Breast epithelium (tissue), 4 donors: ENCODE data around the gene FIBCD1. TPM values are rescaled to one million over a fixed set of nuclear protein-coding genes. Genes with fewer than 3 reads are reported as not detected.

Experiments used
- DNase-seq, 2 donors: peaks; one replicate each; pipeline ENCODE4 v3.0.0-alpha.2; 2019; ENCODE audit warnings: low spot score in 2 of 2
- H3K27ac ChIP-seq, 2 donors: fragments of 200-600 bp; sonication (generic) in 1 of 2; one replicate each; pipeline ENCODE4 v1.5.1; 2016 to 2019; ENCODE audit warnings: mild to moderate bottlenecking in 1 of 2
- H3K27me3 ChIP-seq, 2 donors: fragments of 200-600 bp; sonication (generic) in 1 of 2; one replicate each; pipeline versions ENCODE4 v1.5.1 to v1.6.0; 2017 to 2019; ENCODE audit warnings: control low read depth in 1 of 2, mild to moderate bottlenecking in 1 of 2
- H3K36me3 ChIP-seq: fragments of 200-600 bp; one replicate; pipeline ENCODE4 v1.5.1; 2019
- H3K4me1 ChIP-seq, 2 donors: fragments of 200-600 bp; sonication (generic); one replicate each; pipeline ENCODE4 v1.5.1; 2016 to 2019; ENCODE audit warnings: control low read depth in 1 of 2
- H3K4me3 ChIP-seq, 3 donors: fragments of 200-600 bp; sonication (generic); 1 replicate in 2 of 3; 2 replicates in 1 of 3; pipeline ENCODE4 v1.5.1; 2016 to 2019; ENCODE audit warnings: mild to moderate bottlenecking in 3 of 3, moderate library complexity in 2 of 3
- H3K9me3 ChIP-seq, 2 donors: fragments of 200-600 bp; sonication (generic) in 1 of 2; one replicate each; pipeline ENCODE4 v1.5.1; 2016 to 2019; ENCODE audit warnings: control low read depth in 1 of 2
- POLR2A ChIP-seq: fragments of 450-650 bp; IDR thresholded peaks from one replicate; pipeline ENCODE4 v1.6.1; 2016; ENCODE audit warnings: antibody characterized with exemption, mild to moderate bottlenecking, moderate library complexity
- POLR2AphosphoS5 ChIP-seq, 3 donors: sonication (generic); formaldehyde crosslinking; IDR thresholded peaks; one replicate each; pipeline ENCODE4 v1.6.1; 2017; ENCODE audit warnings: antibody characterized with exemption in 3 of 3
- intact Hi-C: fragments of 100-400 bp; cut with DNase I; formaldehyde crosslinking; loops from one replicate; pipeline ENCODE4 v1.15.1; 2023; ENCODE audit warnings: low total_unique reads
- total RNA-seq, 3 donors: library from RNA; depleted of rRNA; stranded (reverse); fragments of >200 nt; gene quantifications; one replicate each; pipeline ENCODE4 v1.1.0, GENCODE V29; 2016
- TF ChIP-seq, protein P1 (sequence below), 3 donors: fragments of 450-650 bp; IDR thresholded peaks; one replicate each; pipeline ENCODE4 v1.5.1; 2016 to 2017; ENCODE audit warnings: antibody characterized with exemption in 3 of 3, mild to moderate bottlenecking in 3 of 3, moderate library complexity in 3 of 3

FIBCD1 gene
- total RNA-seq, 3 donors from 2014 or later, result 0.16 to 0.44 TPM; not detected in 1

DNA sequence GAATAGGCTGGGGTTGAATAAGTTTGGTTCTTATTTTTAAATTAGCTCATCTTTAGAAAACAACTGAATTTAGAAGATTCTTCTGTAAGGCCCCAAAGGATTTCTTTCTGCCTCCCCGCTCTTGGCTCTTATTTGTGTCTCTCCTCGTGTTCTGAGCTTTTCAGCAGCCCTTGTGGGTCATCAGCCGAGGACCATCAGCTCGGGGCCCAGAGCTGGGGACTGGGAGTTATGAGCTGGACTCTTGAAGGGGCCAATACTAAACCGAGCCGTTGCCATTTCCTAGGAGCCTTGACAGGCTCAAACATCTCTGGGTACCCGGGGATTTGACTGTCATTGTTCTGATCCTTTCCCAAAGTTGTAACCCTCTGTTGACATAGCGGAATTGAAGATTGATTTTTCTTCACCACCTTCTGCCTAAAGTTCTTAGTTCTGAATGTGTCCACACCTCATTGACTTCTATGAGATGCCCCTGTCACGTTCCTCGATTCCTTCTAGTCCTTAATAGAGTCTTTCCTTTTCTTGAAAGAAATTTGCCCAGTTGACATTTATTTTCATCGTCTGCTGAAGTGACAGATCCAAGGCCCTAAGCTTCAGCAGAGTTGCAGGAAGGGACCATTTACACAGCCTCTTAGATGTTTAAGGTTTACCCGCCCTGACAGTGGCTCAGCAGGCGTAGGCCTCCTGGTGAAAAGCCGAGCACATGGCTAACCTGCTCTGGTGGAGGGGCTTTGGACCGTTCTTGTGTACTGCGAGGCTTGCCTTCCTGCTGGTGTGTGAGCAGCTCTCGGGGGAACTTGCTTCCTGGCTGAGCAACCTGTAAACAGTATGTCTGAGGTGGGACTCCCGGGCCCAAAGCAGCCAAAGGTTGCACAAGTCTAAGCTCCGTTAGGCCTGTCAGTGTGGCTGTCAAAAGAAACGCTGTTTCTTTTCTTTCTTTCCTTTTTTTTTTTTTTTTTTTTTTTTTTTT, 80.0 kb downstream of the FIBCD1 start:
- DNase-seq, result no peak
- intact Hi-C loops, result loop anchor here (10.0 kb wide), 1 partner anchor 94 kb away; no protein-coding TSS in a partner anchor
- no peaks in the 10 kb centered on the region for H3K27me3 ChIP-seq

DNA sequence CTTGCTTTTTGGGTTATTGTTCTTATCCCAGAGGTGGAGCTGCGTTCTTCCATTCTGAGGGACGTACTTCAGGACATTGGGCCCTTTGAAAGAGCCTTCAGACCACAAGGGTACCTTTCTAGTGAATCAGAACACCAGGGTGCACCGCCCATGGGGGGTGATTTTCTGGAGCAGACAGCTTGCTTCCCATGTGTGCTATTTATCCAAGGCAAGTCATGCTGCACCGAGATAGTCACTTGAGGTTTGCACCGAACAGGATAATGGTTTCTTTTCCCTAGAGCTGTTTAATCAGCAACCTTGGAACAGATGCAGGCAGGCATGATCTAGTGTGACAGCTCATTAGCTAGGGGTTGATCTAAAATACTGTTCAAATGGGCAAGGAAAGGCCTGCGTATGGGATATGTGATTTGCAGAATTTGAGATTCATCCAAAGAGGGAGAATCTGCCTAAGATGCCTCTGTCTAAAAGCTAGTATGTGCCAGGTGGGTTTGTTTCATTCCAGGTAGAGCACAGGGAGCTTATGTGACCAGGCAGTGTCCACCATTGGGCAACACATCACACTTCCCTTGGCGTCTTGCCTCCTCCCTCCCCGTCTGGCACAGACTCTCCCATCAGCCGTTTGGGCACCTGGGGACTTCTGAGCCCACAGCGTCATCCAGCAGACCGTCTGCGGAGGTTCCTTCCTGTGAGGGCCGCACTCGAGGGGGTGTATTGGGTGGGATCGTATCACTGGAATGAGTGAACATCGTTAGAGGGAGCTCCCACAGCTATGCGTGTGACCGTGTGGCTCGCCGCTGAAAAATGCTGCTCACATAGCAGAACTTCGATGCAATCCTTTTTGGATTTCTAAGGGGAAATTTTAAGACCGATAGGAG, 80.9 kb downstream of the FIBCD1 start:
- Histone ChIP-seq H3K9me3 (no peaks in the 10 kb centered on the region), H3K36me3 (peaks cover 9% of the 10 kb centered on the region), H3K4me3 (peak overlapping the region in 1 of 3 donors; percentile 36), H3K4me1 (peaks cover 5 to 12% of the 10 kb centered on the region in 2 donors), H3K27me3 (no peaks in the 10 kb centered on the region), H3K27ac (peak overlapping the region; percentile 61 to 80)
- TF ChIP-seq POLR2AphosphoS5 (IDR thresholded peaks at IDR 0.05) (peak in 2 of 3 donors; percentile 22 to 60), POLR2A (no peak)
- peak in 1 of 2 donors; percentile 53 for DNase-seq
- intact Hi-C loops, result loop anchor here (10.0 kb wide), 1 partner anchor 93 kb away; no protein-coding TSS in a partner anchor

More for the DNA sequence above, 80.0 kb downstream of the FIBCD1 start:
- Histone ChIP-seq H3K27ac (peak overlapping the region; percentile 61 to 80), H3K9me3 (no peaks in the 10 kb centered on the region), H3K36me3 (peaks cover 9% of the 10 kb centered on the region), H3K4me3 (peak overlapping the region in 1 of 3 donors; percentile 36), H3K4me1 (peaks cover 5 to 17% of the 10 kb centered on the region in 2 donors)
- no peak for TF ChIP-seq POLR2A
- TF ChIP-seq POLR2AphosphoS5 (IDR thresholded peaks at IDR 0.05), result no peak
- TF ChIP-seq, protein P1, sequence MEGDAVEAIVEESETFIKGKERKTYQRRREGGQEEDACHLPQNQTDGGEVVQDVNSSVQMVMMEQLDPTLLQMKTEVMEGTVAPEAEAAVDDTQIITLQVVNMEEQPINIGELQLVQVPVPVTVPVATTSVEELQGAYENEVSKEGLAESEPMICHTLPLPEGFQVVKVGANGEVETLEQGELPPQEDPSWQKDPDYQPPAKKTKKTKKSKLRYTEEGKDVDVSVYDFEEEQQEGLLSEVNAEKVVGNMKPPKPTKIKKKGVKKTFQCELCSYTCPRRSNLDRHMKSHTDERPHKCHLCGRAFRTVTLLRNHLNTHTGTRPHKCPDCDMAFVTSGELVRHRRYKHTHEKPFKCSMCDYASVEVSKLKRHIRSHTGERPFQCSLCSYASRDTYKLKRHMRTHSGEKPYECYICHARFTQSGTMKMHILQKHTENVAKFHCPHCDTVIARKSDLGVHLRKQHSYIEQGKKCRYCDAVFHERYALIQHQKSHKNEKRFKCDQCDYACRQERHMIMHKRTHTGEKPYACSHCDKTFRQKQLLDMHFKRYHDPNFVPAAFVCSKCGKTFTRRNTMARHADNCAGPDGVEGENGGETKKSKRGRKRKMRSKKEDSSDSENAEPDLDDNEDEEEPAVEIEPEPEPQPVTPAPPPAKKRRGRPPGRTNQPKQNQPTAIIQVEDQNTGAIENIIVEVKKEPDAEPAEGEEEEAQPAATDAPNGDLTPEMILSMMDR (IDR thresholded peaks at IDR 0.05), result no peak

DNA sequence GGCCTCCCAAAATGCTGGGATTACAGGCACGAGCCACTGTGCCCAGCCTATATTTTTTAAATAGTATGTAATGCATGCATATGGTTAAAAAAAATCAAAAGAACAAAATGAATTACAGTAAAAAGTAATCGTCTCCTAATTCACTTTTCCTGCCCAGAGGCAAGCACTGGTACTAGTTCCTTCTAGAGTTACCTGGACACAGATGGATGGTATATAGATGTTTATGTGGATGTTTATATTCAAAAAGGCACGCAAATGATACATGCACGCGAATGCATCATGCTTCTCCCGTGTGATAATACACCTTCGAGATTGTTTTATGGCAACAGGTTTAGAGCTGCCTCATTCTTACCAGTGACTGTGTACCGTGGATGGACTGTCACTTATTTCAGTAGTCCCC, 82.6 kb downstream of the FIBCD1 start:
- intact Hi-C loops, result loop anchor here (10.0 kb wide), 1 partner anchor 92 kb away; no protein-coding TSS in a partner anchor
- no peak for TF ChIP-seq POLR2AphosphoS5 (IDR thresholded peaks at IDR 0.05)
- TF ChIP-seq POLR2A, result no peak
- TF ChIP-seq, protein P1 (IDR thresholded peaks at IDR 0.05), result no peak
- H3K4me1 ChIP-seq, result peaks cover 5 to 12% of the 10 kb centered on the region in 2 donors
- no peak for DNase-seq
- H3K27ac ChIP-seq, result no peak overlapping the region
- H3K36me3 ChIP-seq, result peaks cover 9% of the 10 kb centered on the region
- no peak overlapping the region for H3K4me3 ChIP-seq
- no peaks in the 10 kb centered on the region for H3K27me3 ChIP-seq
- no peaks in the 10 kb centered on the region for H3K9me3 ChIP-seq

DNA sequence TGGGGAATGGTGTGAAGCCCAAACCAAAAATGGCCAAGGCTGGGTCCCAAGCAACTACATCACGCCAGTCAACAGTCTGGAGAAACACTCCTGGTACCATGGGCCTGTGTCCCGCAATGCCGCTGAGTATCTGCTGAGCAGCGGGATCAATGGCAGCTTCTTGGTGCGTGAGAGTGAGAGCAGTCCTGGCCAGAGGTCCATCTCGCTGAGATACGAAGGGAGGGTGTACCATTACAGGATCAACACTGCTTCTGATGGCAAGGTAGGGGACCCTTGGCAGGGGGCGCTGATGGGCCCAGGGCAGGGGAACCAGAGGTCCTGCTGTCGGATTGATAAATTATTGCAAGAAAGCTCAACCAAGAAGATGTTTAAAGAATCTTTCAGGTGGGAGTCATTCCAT, 84.2 kb downstream of the FIBCD1 start:
- H3K4me1 ChIP-seq, result peaks cover 5 to 12% of the 10 kb centered on the region in 2 donors
- no peak for DNase-seq
- H3K36me3 ChIP-seq, result peaks cover 9% of the 10 kb centered on the region
- no peaks in the 10 kb centered on the region for H3K27me3 ChIP-seq
- no peak overlapping the region for H3K27ac ChIP-seq
- no peak overlapping the region for H3K4me3 ChIP-seq
- TF ChIP-seq POLR2AphosphoS5 (IDR thresholded peaks at IDR 0.05) (no peak), POLR2A (no peak)
- TF ChIP-seq, protein P1 (IDR thresholded peaks at IDR 0.05), result no peak
- intact Hi-C loops, result loop anchor here (10.0 kb wide), 1 partner anchor 90 kb away; no protein-coding TSS in a partner anchor
- H3K9me3 ChIP-seq, result no peaks in the 10 kb centered on the region

DNA sequence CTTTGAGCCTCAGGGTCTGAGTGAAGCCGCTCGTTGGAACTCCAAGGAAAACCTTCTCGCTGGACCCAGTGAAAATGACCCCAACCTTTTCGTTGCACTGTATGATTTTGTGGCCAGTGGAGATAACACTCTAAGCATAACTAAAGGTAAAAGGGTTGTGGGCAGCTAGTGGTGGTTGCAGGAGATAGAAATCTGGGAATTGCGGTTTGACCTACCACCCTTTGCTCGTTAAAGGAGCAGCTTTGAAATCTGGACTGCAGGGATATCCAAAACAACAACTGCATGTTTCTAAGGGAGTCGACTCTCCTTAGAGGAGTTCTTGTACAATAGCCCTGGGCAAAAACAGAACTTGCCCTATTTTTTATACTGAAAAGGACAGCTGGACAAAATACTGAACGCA, 85.0 kb downstream of the FIBCD1 start:
- peaks cover 5 to 12% of the 10 kb centered on the region in 2 donors for H3K4me1 ChIP-seq
- H3K9me3 ChIP-seq, result no peaks in the 10 kb centered on the region
- no peak overlapping the region for H3K27ac ChIP-seq
- H3K27me3 ChIP-seq, result no peaks in the 10 kb centered on the region
- no peak for DNase-seq
- peaks cover 9% of the 10 kb centered on the region for H3K36me3 ChIP-seq
- TF ChIP-seq, protein P1 (IDR thresholded peaks at IDR 0.05), result no peak
- TF ChIP-seq POLR2A (no peak), POLR2AphosphoS5 (IDR thresholded peaks at IDR 0.05) (no peak)
- H3K4me3 ChIP-seq, result no peak overlapping the region
- intact Hi-C loops, result loop anchor here (10.0 kb wide), 1 partner anchor 89 kb away; no protein-coding TSS in a partner anchor
